Neural cell (in vitro differentiated cells): Measurements from ENCODE around the gene CDK17.

ENCODE experiments used
- EP300 ChIP-seq: fragments of 450-650 bp; conservative IDR thresholded peaks from 2 replicates; pipeline ENCODE4 v1.6.1; 2014; ENCODE audit warnings: antibody characterized with exemption, mild to moderate bottlenecking, moderate library complexity; ENCODE audit not compliant: poor library complexity, severe bottlenecking
- EZH2 ChIP-seq: fragments of 200-600, 300-800 bp; shearing (Covaris generic), sonication (generic); IDR thresholded peaks from 2 replicates; pipeline ENCODE4 v1.6.1; 2014; ENCODE audit warnings: antibody characterized with exemption, low read length, borderline replicate concordance, mild to moderate bottlenecking; ENCODE audit not compliant: insufficient read depth, poor library complexity, severe bottlenecking
- RAD21 ChIP-seq: fragments of 450-650 bp; conservative IDR thresholded peaks from 2 replicates; pipeline ENCODE4 v1.6.1; 2014; ENCODE audit warnings: antibody characterized with exemption, mild to moderate bottlenecking, moderate library complexity
- TAF1 ChIP-seq: IDR thresholded peaks from 2 replicates; pipeline ENCODE4 v1.6.1; 2012; ENCODE audit warnings: low read depth
- TF ChIP-seq, protein P1 (sequence below): fragments of 450-650 bp; IDR thresholded peaks from 2 replicates; pipeline ENCODE4 v1.5.1; 2014; ENCODE audit warnings: antibody characterized with exemption, mild to moderate bottlenecking, moderate library complexity; ENCODE audit not compliant: poor library complexity, severe bottlenecking

DNA sequence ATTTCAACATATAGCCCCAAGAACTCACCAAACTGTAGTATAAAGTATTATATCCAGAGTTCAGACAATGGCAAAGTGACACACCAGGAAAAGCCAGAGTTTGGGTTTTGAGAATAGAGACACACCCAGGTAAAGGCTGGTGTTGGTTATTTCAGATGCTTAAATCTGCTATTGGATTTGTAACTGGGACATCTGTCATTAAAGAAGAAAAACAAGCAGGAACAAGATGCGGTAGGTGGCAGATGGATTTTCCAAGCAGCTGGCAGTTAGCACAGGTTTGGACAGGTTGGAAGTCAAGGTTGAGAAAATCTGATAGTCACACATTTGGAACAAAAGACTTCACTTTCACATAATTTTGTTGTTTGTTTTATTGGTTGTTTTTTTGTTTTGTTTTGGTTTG lies 14.4 kb upstream of the CDK17 start:
- TF ChIP-seq EZH2: no peak
- no peak for TF ChIP-seq RAD21
- TF ChIP-seq, protein P1, sequence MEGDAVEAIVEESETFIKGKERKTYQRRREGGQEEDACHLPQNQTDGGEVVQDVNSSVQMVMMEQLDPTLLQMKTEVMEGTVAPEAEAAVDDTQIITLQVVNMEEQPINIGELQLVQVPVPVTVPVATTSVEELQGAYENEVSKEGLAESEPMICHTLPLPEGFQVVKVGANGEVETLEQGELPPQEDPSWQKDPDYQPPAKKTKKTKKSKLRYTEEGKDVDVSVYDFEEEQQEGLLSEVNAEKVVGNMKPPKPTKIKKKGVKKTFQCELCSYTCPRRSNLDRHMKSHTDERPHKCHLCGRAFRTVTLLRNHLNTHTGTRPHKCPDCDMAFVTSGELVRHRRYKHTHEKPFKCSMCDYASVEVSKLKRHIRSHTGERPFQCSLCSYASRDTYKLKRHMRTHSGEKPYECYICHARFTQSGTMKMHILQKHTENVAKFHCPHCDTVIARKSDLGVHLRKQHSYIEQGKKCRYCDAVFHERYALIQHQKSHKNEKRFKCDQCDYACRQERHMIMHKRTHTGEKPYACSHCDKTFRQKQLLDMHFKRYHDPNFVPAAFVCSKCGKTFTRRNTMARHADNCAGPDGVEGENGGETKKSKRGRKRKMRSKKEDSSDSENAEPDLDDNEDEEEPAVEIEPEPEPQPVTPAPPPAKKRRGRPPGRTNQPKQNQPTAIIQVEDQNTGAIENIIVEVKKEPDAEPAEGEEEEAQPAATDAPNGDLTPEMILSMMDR: no peak
- no peak for TF ChIP-seq EP300
- TF ChIP-seq TAF1: no peak
